ENCODE measurements around the gene ZNF184.

The ZNF184 gene

DNA sequence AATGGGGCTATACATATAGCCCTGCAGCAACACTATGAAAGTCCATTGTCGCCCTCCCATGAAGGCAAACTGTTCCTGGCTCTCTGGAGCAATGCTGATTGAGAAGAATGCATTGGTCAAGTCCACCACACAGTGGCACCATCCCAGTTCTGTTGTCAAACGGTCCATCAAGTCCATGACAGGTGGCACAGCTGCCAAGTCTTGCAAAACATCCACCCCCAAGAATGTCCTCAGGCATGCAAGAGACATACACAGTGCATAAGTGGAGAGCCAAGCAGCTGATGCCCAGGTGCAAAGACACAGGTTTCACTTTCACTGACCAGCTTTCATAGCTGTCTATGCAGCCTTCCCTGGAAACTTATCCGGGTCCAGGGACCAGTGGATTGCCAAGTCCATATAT, 66.8 kb downstream of the ZNF184 start:
- Histone ChIP-seq H3K9me3 (peaks cover 0 to 16% (median 11%) of the 10 kb centered on the region in 3 donors), H3K4me1 (no peaks in the 10 kb centered on the region), H3K27me3 (no peaks in the 10 kb centered on the region), H3K36me3 (peaks cover 2 to 23% (median 2%) of the 10 kb centered on the region in 3 donors), H3K27ac (no peak overlapping the region), H3K4me3 (no peak overlapping the region)
- TF ChIP-seq CTCF (IDR thresholded peaks at IDR 0.05): no peak
- no peak for DNase-seq
- intact Hi-C loops (cut with DNase I; ENCODE audit: low total_unique reads): no loop called here

- H3K27me3 ChIP-seq: no peaks in the 10 kb centered on the region
- no peak overlapping the region for H3K4me3 ChIP-seq
- intact Hi-C loops (cut with DNase I; ENCODE audit: low total_unique reads): no loop called here
- H3K4me1 ChIP-seq: no peaks in the 10 kb centered on the region
- no peak for TF ChIP-seq CTCF (IDR thresholded peaks at IDR 0.05)
- H3K27ac ChIP-seq: no peak overlapping the region
- DNase-seq: no peak
- peaks cover 0 to 47% (median 20%) of the 10 kb centered on the region in 3 donors for H3K9me3 ChIP-seq
- peaks cover 33 to 72% (median 44%) of the 10 kb centered on the region in 3 donors for H3K36me3 ChIP-seq
These were observed 71.8 kb downstream of the ZNF184 start for GRCh38 chr6:27400877-27401642.

Data from tibial artery (tissue), 4 donors.